NT2/D1 (cell line): ENCODE data around the gene CDC37L1.

Experiments
- SUZ12 ChIP-seq: IDR thresholded peaks from 2 replicates; pipeline ENCODE4 v1.6.1; 2011; ENCODE audit not compliant: insufficient read length, insufficient read depth; ENCODE audit errors: extremely low read depth
- YY1 ChIP-seq: IDR thresholded peaks from 2 replicates; pipeline ENCODE4 v1.6.1; 2011; ENCODE audit not compliant: insufficient read length, insufficient read depth
- ZNF274 ChIP-seq: IDR thresholded peaks from 2 replicates; pipeline ENCODE4 v1.6.1; 2011; ENCODE audit warnings: mild to moderate bottlenecking, low read depth, low read length

DNA sequence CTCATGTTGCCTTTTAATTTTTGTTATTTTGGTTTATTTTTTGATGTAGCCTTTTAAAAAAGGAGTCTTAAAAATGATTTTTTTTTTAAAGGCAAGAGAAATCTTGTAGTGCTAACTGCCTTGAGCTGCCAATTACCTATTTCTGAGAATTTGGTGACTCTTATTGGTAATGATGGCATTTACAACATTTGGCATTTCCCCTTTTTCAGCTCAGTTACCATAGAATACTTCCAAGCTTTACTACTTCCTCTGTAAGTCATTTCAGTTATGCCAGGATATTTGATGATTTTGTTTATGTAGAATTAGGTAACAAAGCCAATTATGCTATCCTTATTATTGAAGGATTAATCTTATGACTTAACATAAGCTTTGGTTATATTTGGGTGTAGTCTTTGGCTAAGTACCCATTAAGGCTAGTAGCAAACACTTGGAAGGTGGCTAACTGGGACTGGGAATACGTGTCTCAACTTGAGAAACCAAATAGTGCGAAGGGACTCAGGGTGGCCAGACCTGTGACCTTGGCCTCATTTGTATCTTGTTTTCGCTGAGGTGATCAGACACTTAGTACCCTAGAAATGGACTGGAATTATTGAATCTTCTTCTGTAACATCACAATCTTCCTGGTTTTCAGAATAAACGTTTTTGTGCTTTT lies 27.7 kb downstream of the CDC37L1 start:
- TF ChIP-seq SUZ12 (no peak), YY1 (no peak), ZNF274 (no peak)
